Measurements from ENCODE around the gene GAPDHS. TPM values are rescaled to one million over a fixed set of nuclear protein-coding genes. Genes with fewer than 3 reads are reported as not detected.

Gene GAPDHS
- total and polyA plus RNA-seq, 2 donors (not counting 1 experiment from before 2014, with no cell fraction given), result not detected

GRCh38 chr19:35521124-35521743 lies 12.0 kb upstream of the GAPDHS start:
- H3K27me3 Mint-ChIP-seq, result peaks cover 34% of the 10 kb centered on the region
- intact Hi-C loops (cut with micrococcal nuclease), result no loop called here
- H2AFZ ChIP-seq (ENCODE audit: insufficient read depth, low read depth, low read length, poor library complexity, severe bottlenecking), result no peak overlapping the region
- no peak overlapping the region for H3K27ac Mint-ChIP-seq
- no peak overlapping the region for H3K27ac ChIP-seq (ENCODE audit: low read length in 2 of 2)
- no peaks in the 10 kb centered on the region for H4K20me1 ChIP-seq (ENCODE audit: control insufficient read depth, insufficient read depth, low read length, poor library complexity, severe bottlenecking)
- DNase-seq (no peak), ATAC-seq (ENCODE audit: low read depth) (no peak)
- H3K9me3 ChIP-seq (ENCODE audit: control extremely low read depth in 1 of 3, control insufficient read depth in 2 of 3, insufficient read depth in 1 of 3, low read length in 2 of 3), result no peaks in the 10 kb centered on the region
- no peaks in the 10 kb centered on the region for H3K9me3 Mint-ChIP-seq (ENCODE audit: insufficient read depth)
- H3K4me2 ChIP-seq (replicated peaks; ENCODE audit: low read depth, low read length, poor library complexity, severe bottlenecking), result no peak overlapping the region
- no peak overlapping the region for H3K9ac ChIP-seq (ENCODE audit: low read length)
- H3K4me3 ChIP-seq (ENCODE audit: control extremely low read depth in 1 of 5, extremely low read depth in 1 of 5, insufficient read depth in 1 of 5, low read depth in 2 of 5, low read length in 4 of 5), result no peak overlapping the region
- POLR2A ChIA-PET, result no interaction called here
- no peaks in the 10 kb centered on the region for H3K4me1 Mint-ChIP-seq
- TF ChIP-seq CTCF (IDR thresholded peaks at IDR 0.05) (no peak), EZH2 (IDR thresholded peaks at IDR 0.05; ENCODE audit: borderline replicate concordance, insufficient read depth, low read depth, low read length, poor library complexity, severe bottlenecking) (no peak)
- no peak overlapping the region for H3K4me3 Mint-ChIP-seq
- H3K27me3 ChIP-seq (replicated peaks in 1 of 4; ENCODE audit: control extremely low read depth in 1 of 4, control insufficient read depth in 3 of 4, insufficient read depth in 4 of 4, low read length in 3 of 4), result peaks cover 0 to 5% (median 2%) of the 10 kb centered on the region in 4 experiments
- 83% methylated on average over 14 of the region's 16 CpGs for WGBS (ENCODE audit: insufficient coverage)
- CTCF ChIA-PET, result interaction anchor here (1.7 kb wide), 1 partner anchor 11 kb away, joined by 11 read pairs; no protein-coding TSS in a partner anchor
- no peaks in the 10 kb centered on the region for H3K36me3 ChIP-seq (replicated peaks in 1 of 2; ENCODE audit: control extremely low read depth in 1 of 2, control insufficient read depth in 1 of 2, extremely low read depth in 1 of 2, insufficient read depth in 2 of 2, low read length in 1 of 2)
- H3K4me1 ChIP-seq (ENCODE audit: control insufficient read depth in 2 of 2, insufficient read depth in 2 of 2, low read length in 2 of 2), result no peaks in the 10 kb centered on the region
- no peaks in the 10 kb centered on the region for H3K79me2 ChIP-seq (ENCODE audit: control insufficient read depth, insufficient read depth, low read length)

GRCh38 chr19:35522745-35523327 lies 10.4 kb upstream of the GAPDHS start:
- H3K27ac Mint-ChIP-seq, result no peak overlapping the region
- H3K27me3 ChIP-seq (replicated peaks in 1 of 4; ENCODE audit: control extremely low read depth in 1 of 4, control insufficient read depth in 3 of 4, insufficient read depth in 4 of 4, low read length in 3 of 4), result peaks cover 0 to 11% (median 2%) of the 10 kb centered on the region in 4 experiments
- H3K4me1 Mint-ChIP-seq, result no peaks in the 10 kb centered on the region
- H3K27ac ChIP-seq (ENCODE audit: low read length in 2 of 2), result no peak overlapping the region
- H3K4me2 ChIP-seq (replicated peaks; ENCODE audit: low read depth, low read length, poor library complexity, severe bottlenecking), result no peak overlapping the region
- no peak overlapping the region for H3K9ac ChIP-seq (ENCODE audit: low read length)
- H3K4me3 ChIP-seq (ENCODE audit: control extremely low read depth in 1 of 5, extremely low read depth in 1 of 5, insufficient read depth in 1 of 5, low read depth in 2 of 5, low read length in 4 of 5), result no peak overlapping the region
- intact Hi-C loops (cut with micrococcal nuclease), result no loop called here
- no peaks in the 10 kb centered on the region for H3K79me2 ChIP-seq (ENCODE audit: control insufficient read depth, insufficient read depth, low read length)
- DNase-seq (no peak), ATAC-seq (ENCODE audit: low read depth) (no peak)
- no peaks in the 10 kb centered on the region for H3K36me3 ChIP-seq (replicated peaks in 1 of 2; ENCODE audit: control extremely low read depth in 1 of 2, control insufficient read depth in 1 of 2, extremely low read depth in 1 of 2, insufficient read depth in 2 of 2, low read length in 1 of 2)
- ChIA-PET POLR2A (no interaction called here), CTCF (no interaction called here)
- no peak overlapping the region for H2AFZ ChIP-seq (ENCODE audit: insufficient read depth, low read depth, low read length, poor library complexity, severe bottlenecking)
- peaks cover 36% of the 10 kb centered on the region for H3K27me3 Mint-ChIP-seq
- H3K9me3 Mint-ChIP-seq (ENCODE audit: insufficient read depth), result no peaks in the 10 kb centered on the region
- no peaks in the 10 kb centered on the region for H3K9me3 ChIP-seq (ENCODE audit: control extremely low read depth in 1 of 3, control insufficient read depth in 2 of 3, insufficient read depth in 1 of 3, low read length in 2 of 3)
- no peak for TF ChIP-seq CTCF (IDR thresholded peaks at IDR 0.05)
- TF ChIP-seq EZH2 (IDR thresholded peaks at IDR 0.05; ENCODE audit: borderline replicate concordance, insufficient read depth, low read depth, low read length, poor library complexity, severe bottlenecking), result no peak
- 88% methylated on average over 9 of the region's 12 CpGs for WGBS (ENCODE audit: insufficient coverage)
- H3K4me3 Mint-ChIP-seq, result no peak overlapping the region
- no peaks in the 10 kb centered on the region for H3K4me1 ChIP-seq (ENCODE audit: control insufficient read depth in 2 of 2, insufficient read depth in 2 of 2, low read length in 2 of 2)
- H4K20me1 ChIP-seq (ENCODE audit: control insufficient read depth, insufficient read depth, low read length, poor library complexity, severe bottlenecking), result no peaks in the 10 kb centered on the region

Measured in B cell (primary cell).